Measurements from ENCODE around the gene ANKDD1A. TPM values are rescaled to one million over a fixed set of nuclear protein-coding genes. Genes with fewer than 3 reads are reported as not detected.
A peak's percentile ranks its signal among the peaks of the same experiment; 100 is the strongest.

Gene ANKDD1A
- total and polyA plus RNA-seq, 5 experiments from 2014 or later, result 0.06 to 6.0 (median 2.2) TPM

- DNase-seq (no peak), ATAC-seq (no peak)
- H3K9me3 Mint-ChIP-seq, result peaks cover 0 to 9% (median 6%) of the 10 kb centered on the region in 9 donors
- H3K4me3 Mint-ChIP-seq, result peak overlapping the region in 1 of 10 donors; percentile 59
- H3K36me3 Mint-ChIP-seq, result peaks cover 0 to 5% (median 0%) of the 10 kb centered on the region in 3 donors
- POLR2A ChIA-PET, result interaction anchor here (0.5 to 1.5 kb wide), 2 partner anchors 62 to 803 kb away, joined by 3 read pairs; no protein-coding TSS in a partner anchor
- no peaks in the 10 kb centered on the region for H3K27me3 Mint-ChIP-seq
- peaks cover 31 to 72% (median 60%) of the 10 kb centered on the region in 4 donors for H3K4me1 Mint-ChIP-seq
- H3K27ac Mint-ChIP-seq, result peak overlapping the region in 9 of 10 donors; percentile 24 to 97 (median 84)
These were observed 14.2 kb upstream of the ANKDD1A start for GRCh38 chr15:64897345-64897985.

DNA sequence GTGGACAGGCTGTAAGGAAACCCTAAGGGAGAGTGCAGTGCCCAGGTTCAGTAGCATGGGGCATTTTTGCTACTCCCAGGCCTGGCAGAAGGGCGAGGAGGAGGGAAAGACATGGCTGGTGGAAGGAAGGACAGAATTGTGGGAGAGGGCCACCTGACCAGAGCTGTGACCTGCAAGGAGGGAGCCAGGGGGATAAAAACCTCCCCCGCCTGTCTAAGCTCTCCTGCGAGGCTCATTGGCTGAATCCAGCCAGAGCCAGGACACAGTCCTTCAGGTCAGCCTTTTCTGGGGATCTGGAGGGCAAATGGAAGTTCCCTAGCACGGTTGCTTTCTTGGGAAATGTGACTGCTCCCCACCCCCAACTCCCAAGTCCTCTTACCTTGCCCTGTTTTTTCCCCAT is 13.3 kb upstream of the ANKDD1A start:
- H3K9me3 Mint-ChIP-seq, result peaks cover 0 to 9% (median 6%) of the 10 kb centered on the region in 9 donors
- no peaks in the 10 kb centered on the region for H3K27me3 Mint-ChIP-seq
- peak overlapping the region in 5 of 10 donors; percentile 60 to 90 (median 78) for H3K27ac Mint-ChIP-seq
- DNase-seq (no peak), ATAC-seq (no peak)
- H3K36me3 Mint-ChIP-seq, result peaks cover 0 to 5% (median 0%) of the 10 kb centered on the region in 3 donors
- POLR2A ChIA-PET, result no interaction called here
- H3K4me3 Mint-ChIP-seq, result no peak overlapping the region
- peaks cover 32 to 72% (median 61%) of the 10 kb centered on the region in 4 donors for H3K4me1 Mint-ChIP-seq

DNA sequence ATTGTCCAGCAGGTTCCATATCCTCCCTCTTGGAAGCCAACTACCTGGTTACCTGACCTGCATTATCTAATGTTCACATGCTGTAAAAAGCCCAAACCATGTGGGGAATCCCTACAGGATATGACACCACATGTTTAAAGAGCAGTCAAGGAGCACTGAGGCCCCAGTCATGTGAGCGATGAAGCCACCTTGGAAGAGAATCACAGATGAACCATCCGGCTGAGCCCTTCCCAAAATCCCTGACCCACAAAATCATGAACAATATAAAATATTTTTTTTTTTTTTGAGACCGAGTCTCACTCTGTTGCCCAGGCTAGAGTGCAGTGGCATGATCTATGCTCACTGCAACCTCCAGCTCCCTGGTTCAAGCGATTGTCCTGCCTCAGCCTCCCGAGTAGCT is 10.6 kb upstream of the ANKDD1A start:
- peaks cover 26 to 67% (median 52%) of the 10 kb centered on the region in 4 donors for H3K4me1 Mint-ChIP-seq
- peak overlapping the region in 1 of 10 donors; percentile 47 for H3K27ac Mint-ChIP-seq
- peaks cover 0 to 5% (median 0%) of the 10 kb centered on the region in 3 donors for H3K36me3 Mint-ChIP-seq
- no peak overlapping the region for H3K4me3 Mint-ChIP-seq
- POLR2A ChIA-PET, result interaction anchor here (0.7 to 1.1 kb wide), 2 partner anchors 46 to 65 kb away, joined by 3 to 12 read pairs; no protein-coding TSS in a partner anchor
- peaks cover 0 to 9% (median 6%) of the 10 kb centered on the region in 9 donors for H3K9me3 Mint-ChIP-seq
- H3K27me3 Mint-ChIP-seq, result no peaks in the 10 kb centered on the region
- no peak for DNase-seq
- no peak for ATAC-seq

- ATAC-seq (peak; percentile 82 to 93), DNase-seq (peak in 4 of 10 donors; percentile 33 to 64 (median 41))
- Mint-ChIP-seq H3K27ac (peak overlapping the region in 5 of 10 donors; percentile 16 to 65 (median 32)), H3K27me3 (no peaks in the 10 kb centered on the region), H3K36me3 (peaks cover 0 to 5% (median 0%) of the 10 kb centered on the region in 3 donors), H3K9me3 (peaks cover 0 to 9% (median 6%) of the 10 kb centered on the region in 9 donors), H3K4me3 (peak overlapping the region in 2 of 10 donors; percentile 14 to 20), H3K4me1 (peaks cover 24 to 59% (median 44%) of the 10 kb centered on the region in 4 donors)
- POLR2A ChIA-PET, result interaction anchor here (0.6 to 1.1 kb wide), 4 partner anchors 47 to 919 kb away, joined by 3 to 12 read pairs (median 4); no protein-coding TSS in a partner anchor
These were observed 9.8 kb upstream of the ANKDD1A start for GRCh38 chr15:64901914-64902313.

DNA sequence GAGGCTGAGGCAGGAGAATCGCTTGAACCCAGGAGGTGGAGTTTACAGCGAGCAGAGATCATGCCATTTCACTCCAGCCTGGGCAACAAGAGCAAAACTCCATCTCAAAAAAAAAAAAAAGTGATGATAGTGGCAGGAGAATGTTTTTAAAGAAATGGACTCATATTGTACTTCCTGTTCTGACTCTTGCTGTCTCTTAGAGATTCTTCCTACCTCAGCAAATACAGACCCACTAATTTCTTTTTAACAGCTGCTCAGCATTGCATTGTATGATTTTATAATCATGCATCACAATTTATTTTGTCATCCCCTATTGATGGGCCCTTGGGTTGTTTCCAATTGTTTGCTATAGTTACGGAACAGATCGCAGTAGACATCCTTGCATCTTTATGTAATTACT is 8.8 kb upstream of the ANKDD1A start:
- H3K36me3 Mint-ChIP-seq, result peaks cover 0 to 5% (median 0%) of the 10 kb centered on the region in 3 donors
- POLR2A ChIA-PET, result interaction anchor here (0.6 to 3.4 kb wide), 4 partner anchors 8 to 182 kb away, joined by 3 to 24 read pairs (median 4); no protein-coding TSS in a partner anchor
- peak overlapping the region in 2 of 10 donors; percentile 32 to 87 for H3K27ac Mint-ChIP-seq
- peaks cover 0 to 9% (median 6%) of the 10 kb centered on the region in 9 donors for H3K9me3 Mint-ChIP-seq
- peaks cover 22 to 53% (median 41%) of the 10 kb centered on the region in 4 donors for H3K4me1 Mint-ChIP-seq
- no peak for ATAC-seq
- no peaks in the 10 kb centered on the region for H3K27me3 Mint-ChIP-seq
- H3K4me3 Mint-ChIP-seq, result no peak overlapping the region
- DNase-seq, result no peak

- Mint-ChIP-seq H3K4me1 (peaks cover 18 to 48% (median 36%) of the 10 kb centered on the region in 4 donors), H3K36me3 (peaks cover 0 to 5% (median 0%) of the 10 kb centered on the region in 3 donors), H3K27me3 (peaks cover 0 to 4% (median 0%) of the 10 kb centered on the region in 5 donors), H3K4me3 (no peak overlapping the region), H3K9me3 (peaks cover 0 to 9% (median 6%) of the 10 kb centered on the region in 9 donors), H3K27ac (peak overlapping the region in 4 of 10 donors; percentile 2 to 87 (median 42))
- DNase-seq, result no peak
- no peak for ATAC-seq
- POLR2A ChIA-PET, result interaction anchor here (0.6 to 3.4 kb wide), 4 partner anchors 9 to 202 kb away, joined by 3 to 24 read pairs (median 4); no protein-coding TSS in a partner anchor
These were observed 8.3 kb upstream of the ANKDD1A start for GRCh38 chr15:64903326-64903950.

- Mint-ChIP-seq H3K27me3 (peaks cover 0 to 7% (median 0%) of the 10 kb centered on the region in 5 donors), H3K9me3 (peaks cover 0 to 9% (median 6%) of the 10 kb centered on the region in 9 donors), H3K36me3 (peaks cover 0 to 5% (median 0%) of the 10 kb centered on the region in 3 donors), H3K4me1 (peaks cover 18 to 47% (median 36%) of the 10 kb centered on the region in 4 donors), H3K4me3 (no peak overlapping the region), H3K27ac (peak overlapping the region in 2 of 10 donors; percentile 2 to 54)
- POLR2A ChIA-PET, result interaction anchor here (0.6 to 3.4 kb wide), 3 partner anchors 10 to 240 kb away, joined by 3 to 24 read pairs (median 5); no protein-coding TSS in a partner anchor
- DNase-seq (no peak), ATAC-seq (no peak)
These were observed 7.5 kb upstream of the ANKDD1A start for GRCh38 chr15:64904189-64904588.

- Mint-ChIP-seq H3K9me3 (peaks cover 0 to 9% (median 6%) of the 10 kb centered on the region in 9 donors), H3K4me1 (peaks cover 18 to 45% (median 36%) of the 10 kb centered on the region in 4 donors)
These were observed 6.4 kb upstream of the ANKDD1A start for GRCh38 chr15:64905119-64905831.

DNA sequence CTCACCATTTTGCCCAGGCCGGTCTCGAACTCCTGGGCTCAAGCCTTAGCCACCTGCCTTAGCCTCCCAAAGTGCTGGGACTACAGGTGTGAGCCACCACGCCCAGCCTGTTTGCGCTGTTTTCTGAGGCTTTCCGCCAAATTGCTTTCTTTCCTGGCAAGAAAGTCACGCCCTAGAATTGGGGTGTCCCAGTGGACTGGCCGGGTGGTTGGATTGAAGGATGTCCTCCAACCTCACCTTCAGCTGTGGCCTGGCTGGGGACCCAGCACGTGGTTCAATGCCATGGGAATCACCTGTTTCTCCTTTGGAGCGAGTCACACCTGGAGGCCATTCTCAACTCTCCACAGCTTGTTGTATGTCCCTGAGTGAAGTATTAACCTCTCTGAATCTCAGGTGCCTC is 5.8 kb upstream of the ANKDD1A start:
- Mint-ChIP-seq H3K36me3 (peaks cover 0 to 2% (median 0%) of the 10 kb centered on the region in 3 donors), H3K4me3 (peak overlapping the region in 4 of 10 donors; percentile 30 to 84 (median 77)), H3K27ac (peak overlapping the region in 1 of 10 donors; percentile 95), H3K27me3 (peaks cover 0 to 11% (median 4%) of the 10 kb centered on the region in 5 donors), H3K9me3 (peaks cover 0 to 4% (median 2%) of the 10 kb centered on the region in 9 donors), H3K4me1 (peaks cover 18 to 45% (median 37%) of the 10 kb centered on the region in 4 donors)
- POLR2A ChIA-PET, result interaction anchor here (0.9 to 3.4 kb wide), 4 partner anchors 10 to 175 kb away, joined by 3 to 24 read pairs (median 5); no protein-coding TSS in a partner anchor
- no peak for ATAC-seq
- DNase-seq, result no peak

More at GRCh38 chr15:64905119-64905831, 6.4 kb upstream of the ANKDD1A start:
- peaks cover 0 to 11% (median 0%) of the 10 kb centered on the region in 5 donors for H3K27me3 Mint-ChIP-seq
- POLR2A ChIA-PET, result interaction anchor here (0.7 to 3.4 kb wide), 5 partner anchors 10 to 239 kb away, joined by 3 to 24 read pairs (median 5); no protein-coding TSS in a partner anchor
- peak overlapping the region in 6 of 10 donors; percentile 33 to 95 (median 42) for H3K27ac Mint-ChIP-seq
- DNase-seq (peak; percentile 60 to 86 (median 76)), ATAC-seq (peak; percentile 68 to 89)
- peak overlapping the region; percentile 30 to 84 (median 74) for H3K4me3 Mint-ChIP-seq
- H3K36me3 Mint-ChIP-seq, result peaks cover 0 to 5% (median 0%) of the 10 kb centered on the region in 3 donors

DNA sequence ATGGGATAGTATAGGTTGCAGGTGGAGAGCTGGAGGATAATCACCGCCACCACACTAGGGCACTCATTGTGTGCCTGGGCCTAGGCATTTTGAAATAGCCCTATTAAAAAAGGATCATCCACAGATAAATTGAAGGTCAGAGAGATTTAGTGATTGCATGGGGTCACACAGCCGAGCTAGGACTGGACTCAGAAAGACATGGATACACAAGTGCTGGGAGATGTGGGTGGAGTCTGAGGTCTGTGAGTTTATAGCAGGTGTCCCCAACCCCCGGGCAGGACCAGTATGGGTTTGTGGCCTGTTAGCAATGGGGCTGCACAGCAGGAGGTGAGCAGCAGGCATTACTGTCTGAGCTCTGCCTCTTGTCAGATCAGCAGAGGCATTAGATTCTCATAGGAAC is 5.3 kb upstream of the ANKDD1A start:
- Mint-ChIP-seq H3K4me3 (no peak overlapping the region), H3K27ac (peak overlapping the region in 1 of 10 donors; percentile 17), H3K27me3 (peaks cover 0 to 16% (median 5%) of the 10 kb centered on the region in 5 donors), H3K9me3 (peaks cover 0 to 2% (median 0%) of the 10 kb centered on the region in 9 donors), H3K4me1 (peaks cover 22 to 47% (median 41%) of the 10 kb centered on the region in 4 donors), H3K36me3 (no peaks in the 10 kb centered on the region)
- POLR2A ChIA-PET, result interaction anchor here (1.4 to 2.4 kb wide), 3 partner anchors 9 to 175 kb away, joined by 4 to 5 read pairs (median 5); no protein-coding TSS in a partner anchor
- ATAC-seq, result no peak
- DNase-seq, result no peak

GRCh38 chr15:64907991-64908390 is 3.7 kb upstream of the ANKDD1A start:
- Mint-ChIP-seq H3K27me3 (peaks cover 0 to 21% (median 5%) of the 10 kb centered on the region in 5 donors), H3K4me1 (peaks cover 14 to 37% (median 32%) of the 10 kb centered on the region in 4 donors), H3K4me3 (no peak overlapping the region), H3K27ac (no peak overlapping the region), H3K36me3 (no peaks in the 10 kb centered on the region), H3K9me3 (no peaks in the 10 kb centered on the region)
- no peak for ATAC-seq
- no peak for DNase-seq
- POLR2A ChIA-PET, result interaction anchor here (0.7 to 2.4 kb wide), 2 partner anchors 177 to 590 kb away, joined by 4 to 5 read pairs; no protein-coding TSS in a partner anchor

Data from naive thymus-derived CD8-positive, alpha-beta T cell (primary cell).